ENCODE data around the gene WDR31.

Gene WDR31

GRCh38 chr9:113352006-113352405 lies 11.9 kb upstream of the WDR31 start:
- TF ChIP-seq SUZ12 (IDR thresholded peaks at IDR 0.05), result no peak
- TF ChIP-seq ELF4 (IDR thresholded peaks at IDR 0.05), result no peak
- TF ChIP-seq ARNT (IDR thresholded peaks at IDR 0.05), result no peak
- TF ChIP-seq NFRKB (IDR thresholded peaks at IDR 0.05), result no peak
- no peak for TF ChIP-seq FOXK2 (IDR thresholded peaks at IDR 0.05)
- TF ChIP-seq ZNF384 (IDR thresholded peaks at IDR 0.05), result no peak
- POLR2A ChIA-PET, result interaction anchor here (0.9 to 3.9 kb wide), 3 partner anchors 12 to 58 kb away, joined by 3 to 25 read pairs (median 3); partner anchors contain the start of genes C9orf43, HDHD3, POLE3 and WDR31
- CTCF ChIA-PET, result no interaction called here
- DNase-seq (ENCODE audit: extremely low spot score), result no peak

GRCh38 chr9:113350937-113351336 lies 10.9 kb upstream of the WDR31 start:
- TF ChIP-seq TARDBP (IDR thresholded peaks at IDR 0.05) (no peak), FOXA1 (IDR thresholded peaks at IDR 0.05) (no peak), L3MBTL2 (conservative IDR thresholded peaks at IDR 0.05) (no peak), SP1 (IDR thresholded peaks at IDR 0.05) (no peak), NFRKB (IDR thresholded peaks at IDR 0.05) (no peak), FOXM1 (IDR thresholded peaks at IDR 0.05; ENCODE audit: borderline replicate concordance) (no peak), CTBP1 (IDR thresholded peaks at IDR 0.05; ENCODE audit: borderline replicate concordance) (no peak), BHLHE40 (IDR thresholded peaks at IDR 0.05; ENCODE audit: borderline replicate concordance) (no peak), ELF4 (IDR thresholded peaks at IDR 0.05) (no peak), FOXK2 (IDR thresholded peaks at IDR 0.05) (no peak), ZNF384 (IDR thresholded peaks at IDR 0.05) (no peak), PKNOX1 (IDR thresholded peaks at IDR 0.05) (no peak), LEF1 (IDR thresholded peaks at IDR 0.05; ENCODE audit: borderline replicate concordance) (no peak), HDGF (IDR thresholded peaks at IDR 0.05; ENCODE audit: borderline replicate concordance) (no peak)
- POLR2A ChIA-PET, result interaction anchor here (0.9 to 3.9 kb wide), 2 partner anchors 11 to 76 kb away, joined by 4 to 25 read pairs; partner anchors contain the start of genes CDC26 and WDR31
- CTCF ChIA-PET, result no interaction called here
- DNase-seq (ENCODE audit: extremely low spot score), result no peak

- POLR2A ChIA-PET, result interaction anchor here (0.7 to 3.9 kb wide), 4 partner anchors 10 to 75 kb away, joined by 3 to 25 read pairs (median 4); partner anchors contain the start of genes CDC26, PRPF4 and WDR31
Measured at GRCh38 chr9:113350107-113350661, 10.1 kb upstream of the WDR31 start.

GRCh38 chr9:113349445-113350094 lies 9.5 kb upstream of the WDR31 start, which contains the start of gene BSPRY:
Gene BSPRY, plus strand, starts transcription at chr9:113349541. Its CDS starts 39 bp downstream, at chr9:113349580.
- ChIA-PET POLR2A (interaction anchor here (0.7 to 3.9 kb wide), 3 partner anchors 9 to 74 kb away, joined by 3 to 25 read pairs (median 3); partner anchors contain the start of genes CDC26, PRPF4 and WDR31), CTCF (interaction anchor here (1.2 kb wide), 1 partner anchor 52 kb away, joined by 3 read pairs; the partner anchor contains the start of gene ALAD)
- DNase-seq (ENCODE audit: extremely low spot score), result peak; percentile 46
- TF ChIP-seq TARDBP (IDR thresholded peaks at IDR 0.05) (no peak), FOXM1 (IDR thresholded peaks at IDR 0.05; ENCODE audit: borderline replicate concordance) (no peak), L3MBTL2 (conservative IDR thresholded peaks at IDR 0.05) (no peak), HDGF (IDR thresholded peaks at IDR 0.05; ENCODE audit: borderline replicate concordance) (no peak), ELF4 (IDR thresholded peaks at IDR 0.05) (no peak), BHLHE40 (IDR thresholded peaks at IDR 0.05; ENCODE audit: borderline replicate concordance) (no peak), SUZ12 (IDR thresholded peaks at IDR 0.05) (no peak), PKNOX1 (IDR thresholded peaks at IDR 0.05) (no peak), FOXA1 (IDR thresholded peaks at IDR 0.05) (no peak), FOXK2 (IDR thresholded peaks at IDR 0.05) (no peak), LEF1 (IDR thresholded peaks at IDR 0.05; ENCODE audit: borderline replicate concordance) (no peak), CTBP1 (IDR thresholded peaks at IDR 0.05; ENCODE audit: borderline replicate concordance) (no peak), SP1 (IDR thresholded peaks at IDR 0.05) (no peak), ZNF384 (IDR thresholded peaks at IDR 0.05) (no peak), ARNT (IDR thresholded peaks at IDR 0.05) (no peak), NFRKB (IDR thresholded peaks at IDR 0.05) (no peak)

More at GRCh38 chr9:113350107-113350661, 10.1 kb upstream of the WDR31 start:
- TF ChIP-seq FOXM1 (IDR thresholded peaks at IDR 0.05; ENCODE audit: borderline replicate concordance), result no peak
- no peak for TF ChIP-seq L3MBTL2 (conservative IDR thresholded peaks at IDR 0.05)
- TF ChIP-seq ARNT (IDR thresholded peaks at IDR 0.05), result no peak
- TF ChIP-seq SP1 (IDR thresholded peaks at IDR 0.05), result no peak
- no peak for TF ChIP-seq FOXA1 (IDR thresholded peaks at IDR 0.05)
- TF ChIP-seq CTBP1 (IDR thresholded peaks at IDR 0.05; ENCODE audit: borderline replicate concordance), result no peak
- TF ChIP-seq HDGF (IDR thresholded peaks at IDR 0.05; ENCODE audit: borderline replicate concordance), result no peak
- TF ChIP-seq ZNF384 (IDR thresholded peaks at IDR 0.05), result no peak
- no peak for TF ChIP-seq LEF1 (IDR thresholded peaks at IDR 0.05; ENCODE audit: borderline replicate concordance)
- TF ChIP-seq TARDBP (IDR thresholded peaks at IDR 0.05), result no peak
- no peak for TF ChIP-seq PKNOX1 (IDR thresholded peaks at IDR 0.05)
- no peak for TF ChIP-seq SUZ12 (IDR thresholded peaks at IDR 0.05)
- no peak for TF ChIP-seq NFRKB (IDR thresholded peaks at IDR 0.05)
- TF ChIP-seq FOXK2 (IDR thresholded peaks at IDR 0.05), result no peak
- no peak for TF ChIP-seq BHLHE40 (IDR thresholded peaks at IDR 0.05; ENCODE audit: borderline replicate concordance)
- TF ChIP-seq ELF4 (IDR thresholded peaks at IDR 0.05), result no peak
- CTCF ChIA-PET, result interaction anchor here (1.2 kb wide), 1 partner anchor 51 kb away, joined by 3 read pairs; the partner anchor contains the start of gene ALAD
- DNase-seq (ENCODE audit: extremely low spot score), result no peak

- no peak for TF ChIP-seq BHLHE40 (IDR thresholded peaks at IDR 0.05; ENCODE audit: borderline replicate concordance)
- no peak for TF ChIP-seq FOXA1 (IDR thresholded peaks at IDR 0.05)
- no peak for TF ChIP-seq FOXK2 (IDR thresholded peaks at IDR 0.05)
- TF ChIP-seq CTBP1 (IDR thresholded peaks at IDR 0.05; ENCODE audit: borderline replicate concordance), result no peak
- TF ChIP-seq ARNT (IDR thresholded peaks at IDR 0.05), result no peak
- TF ChIP-seq ZNF384 (IDR thresholded peaks at IDR 0.05), result no peak
- no peak for TF ChIP-seq ELF4 (IDR thresholded peaks at IDR 0.05)
- no peak for TF ChIP-seq TARDBP (IDR thresholded peaks at IDR 0.05)
- no peak for TF ChIP-seq FOXM1 (IDR thresholded peaks at IDR 0.05; ENCODE audit: borderline replicate concordance)
- no peak for TF ChIP-seq SUZ12 (IDR thresholded peaks at IDR 0.05)
- no peak for TF ChIP-seq NFRKB (IDR thresholded peaks at IDR 0.05)
- no peak for TF ChIP-seq SP1 (IDR thresholded peaks at IDR 0.05)
- POLR2A ChIA-PET, result interaction anchor here (1.1 to 3.9 kb wide), 2 partner anchors 9 to 74 kb away, joined by 3 to 25 read pairs; partner anchors contain the start of genes CDC26, PRPF4 and WDR31
- no peak for DNase-seq (ENCODE audit: extremely low spot score)
- CTCF ChIA-PET, result no interaction called here
Measured at GRCh38 chr9:113349066-113349444, 9.0 kb upstream of the WDR31 start.
